A549 (cell line): ENCODE results near the gene TCP10L.

ENCODE experiments used
- CTCF ChIP-seq: fragments of >200 bp; sonication (Bioruptor Twin); formaldehyde crosslinking; IDR thresholded peaks from 3 replicates; pipeline ENCODE4 v1.5.1; 2016
- EHMT2 ChIP-seq: fragments of 200-600 bp; sonication (generic); IDR thresholded peaks from 2 replicates; pipeline ENCODE4 v1.6.1; 2016; ENCODE audit warnings: antibody characterized with exemption, low read depth, mild to moderate bottlenecking, moderate library complexity
- EP300 ChIP-seq, 2 experiments: fragments of >200 bp; sonication (Bioruptor Twin); formaldehyde crosslinking; IDR thresholded peaks; 2 replicates in 1 of 2; 3 replicates in 1 of 2; pipeline ENCODE4 v1.6.1; 2016 to 2017
- ESRRA ChIP-seq: fragments of 150-350 bp; IDR thresholded peaks from 2 replicates; pipeline ENCODE4 v1.6.1; 2014; ENCODE audit warnings: mild to moderate bottlenecking, low read length, borderline replicate concordance
- HDAC2 ChIP-seq: fragments of 200-600 bp; sonication (generic); IDR thresholded peaks from 2 replicates; pipeline ENCODE4 v1.6.1; 2016
- JUN ChIP-seq, 2 experiments: fragments of >200 bp; sonication (Bioruptor Twin); formaldehyde crosslinking; IDR thresholded peaks; 2 replicates in 1 of 2; 3 replicates in 1 of 2; pipeline ENCODE4 v1.6.1; 2016 to 2017
- KDM5A ChIP-seq: fragments of 200-600 bp; sonication (generic); IDR thresholded peaks from 2 replicates; pipeline ENCODE4 v1.6.1; 2016; ENCODE audit warnings: antibody characterized with exemption, mild to moderate bottlenecking
- MYC ChIP-seq: IDR thresholded peaks from 2 replicates; pipeline ENCODE4 v1.6.1; 2012; ENCODE audit warnings: mild to moderate bottlenecking, inconsistent platforms, low read length, improper control_type of control experiment, borderline replicate concordance
- NR3C1 ChIP-seq: fragments of >200 bp; sonication (Bioruptor Twin); formaldehyde crosslinking; IDR thresholded peaks from 3 replicates; pipeline ENCODE4 v1.6.1; 2017
- POLR2A ChIP-seq: IDR thresholded peaks from 2 replicates; pipeline ENCODE4 v1.6.1; 2012; ENCODE audit warnings: mild to moderate bottlenecking, low read length
- POLR2AphosphoS2 ChIP-seq: conservative IDR thresholded peaks from 2 replicates; pipeline ENCODE4 v1.6.1; 2012; ENCODE audit warnings: low read length, improper control_type of control experiment, inconsistent platforms
- RFX5 ChIP-seq: fragments of 450-650 bp; IDR thresholded peaks from 2 replicates; pipeline ENCODE4 v1.7.1; 2014; ENCODE audit warnings: antibody characterized with exemption, mild to moderate bottlenecking, moderate library complexity
- SMC3 ChIP-seq: fragments of >200 bp; sonication (Bioruptor Twin); formaldehyde crosslinking; IDR thresholded peaks from 3 replicates; pipeline ENCODE4 v1.6.1; 2018; ENCODE audit warnings: inconsistent platforms

- TF ChIP-seq RFX5 (no peak), JUN (IDR thresholded peaks at IDR 0.05) (no peak), KDM5A (no peak), CTCF (no peak), EHMT2 (no peak), POLR2A (no peak), EP300 (IDR thresholded peaks at IDR 0.05) (no peak), ESRRA (no peak), SMC3 (no peak), POLR2AphosphoS2 (no peak), MYC (no peak), NR3C1 (no peak), HDAC2 (no peak)
These were observed 19.4 kb downstream of the TCP10L start for GRCh38 chr21:32565856-32566465.
